Stimulated activated naive B cell treated with anti-CD40 and anti-IgM and Interleukin-4, amounts not matched to agents 10 μg/mL and 1 μg/mL and 100 μg/mL, for 72 hours (primary cell): ENCODE data around the gene OXNAD1.
A peak's percentile ranks its signal among the peaks of the same experiment; 100 is the strongest.

ENCODE experiments used
- ATAC-seq, 2 donors: fragments of 150-1000 bp; cut with Tn5 transposase; replicated peaks; 2 replicates each; pipeline ENCODE4 v1.10.0; 2021; ENCODE audit warnings: moderate library complexity in 1 of 2
- DNase-seq: peaks from one replicate; pipeline ENCODE4 v3.0.0; 2021
- H3K27ac Mint-ChIP-seq: one replicate; pipeline ENCODE4 v1.8.0; 2022; ENCODE audit warnings: mild to moderate bottlenecking, mixed read lengths
- H3K27me3 Mint-ChIP-seq, 2 donors: one replicate each; pipeline ENCODE4 v1.8.0; 2022; ENCODE audit warnings: mixed read lengths in 2 of 2
- H3K36me3 Mint-ChIP-seq, 2 donors: one replicate each; pipeline ENCODE4 v1.8.0; 2022; ENCODE audit warnings: mixed read lengths in 2 of 2, mild to moderate bottlenecking in 1 of 2
- H3K4me1 Mint-ChIP-seq, 2 donors: one replicate each; pipeline ENCODE4 v1.8.0; 2022; ENCODE audit warnings: mixed read lengths in 2 of 2, mild to moderate bottlenecking in 1 of 2
- H3K4me3 Mint-ChIP-seq, 2 donors: one replicate each; pipeline ENCODE4 v1.8.0; 2022; ENCODE audit warnings: mild to moderate bottlenecking in 2 of 2, mixed read lengths in 2 of 2, moderate library complexity in 1 of 2
- H3K9me3 Mint-ChIP-seq, 2 donors: one replicate each; pipeline ENCODE4 v1.8.0; 2022; ENCODE audit warnings: mixed read lengths in 2 of 2, mild to moderate bottlenecking in 1 of 2

OXNAD1 gene

DNA sequence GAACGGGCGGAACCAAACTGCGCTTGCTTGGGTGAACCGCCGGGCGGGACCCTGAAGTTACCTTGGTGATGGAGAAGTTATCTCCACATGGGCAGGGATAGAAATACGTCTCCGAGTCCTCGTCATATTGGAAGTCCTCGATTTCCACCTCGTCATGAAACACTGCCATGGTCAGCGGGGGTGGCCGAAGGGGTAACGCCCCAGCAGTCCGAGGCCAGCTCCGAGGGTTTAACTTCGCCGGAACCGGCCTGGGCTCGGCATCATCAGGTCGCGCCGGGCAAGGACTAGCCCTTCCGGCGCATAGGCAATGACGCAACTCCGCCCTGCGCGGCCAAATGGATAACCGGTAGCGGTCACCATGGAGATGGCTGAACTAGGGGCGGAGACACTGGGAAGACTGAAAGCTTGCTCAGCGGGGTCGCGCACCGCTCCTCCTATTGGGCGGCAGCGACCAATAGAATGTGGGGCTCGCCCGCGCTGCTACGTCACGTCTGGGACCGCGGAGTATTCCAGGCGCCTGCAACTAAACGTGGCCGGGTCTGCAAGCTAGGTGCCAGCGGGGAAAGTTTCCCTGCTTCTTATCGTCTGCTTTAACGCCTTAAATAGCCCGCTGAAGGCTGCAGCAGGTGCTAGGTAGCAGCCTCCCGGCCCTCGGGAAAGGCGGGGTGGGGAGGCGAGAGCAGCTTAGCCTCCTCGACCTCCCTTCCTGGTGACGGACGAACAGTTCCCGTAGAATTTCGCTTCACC, at the start of gene OXNAD1, which contains the start of gene DPH3:
Gene OXNAD1 (plus strand): TSS at position 505 of the 747 bp plus-strand sequence. CDS start 5,741 bp downstream, outside the sequence.
Gene DPH3 (minus strand): TSS at position 236 of the 747 bp plus-strand sequence. CDS start 67 bp downstream, at position 169.
- ATAC-seq (peak; percentile 98 to 99), DNase-seq (peak; percentile 99)
- Mint-ChIP-seq H3K9me3 (no peaks in the 10 kb centered on the region), H3K27ac (peak within 1 kb of the TSS; percentile 99), H3K36me3 (peaks cover 5 to 12% of the 10 kb centered on the region in 2 donors), H3K4me1 (peaks cover 12 to 28% of the 10 kb centered on the region in 2 donors), H3K4me3 (peak within 1 kb of the TSS; percentile 96 to 97), H3K27me3 (no peaks in the 10 kb centered on the region)

DNA sequence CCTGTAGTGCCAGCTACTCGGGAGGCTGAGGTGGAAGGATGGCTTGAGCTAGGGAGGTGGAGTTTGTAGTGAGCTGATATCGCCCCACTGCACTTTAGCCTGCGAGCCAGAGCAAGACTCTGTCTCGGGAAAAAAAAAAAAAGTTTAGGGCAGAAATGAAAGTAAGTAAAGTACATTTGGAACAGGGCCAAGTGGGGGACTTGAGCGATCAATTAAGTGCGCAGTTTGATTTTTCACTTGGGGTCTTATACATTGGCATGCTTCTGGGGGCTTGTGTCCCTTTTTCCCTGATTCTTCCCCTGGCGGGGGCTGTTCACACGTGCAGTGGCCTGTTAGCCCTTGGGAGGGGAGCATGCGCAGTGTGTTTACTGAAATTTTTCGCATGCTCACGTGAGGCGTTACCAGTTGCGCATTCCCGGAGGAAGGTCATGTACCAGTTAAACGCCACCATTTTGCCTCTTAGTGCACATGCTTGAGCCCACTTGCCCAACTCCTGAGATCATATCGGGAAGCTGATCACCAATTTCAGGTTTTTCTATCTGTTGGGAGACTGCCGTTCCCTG, 48.6 kb upstream of the OXNAD1 start:
- Mint-ChIP-seq H3K4me3 (no peak overlapping the region), H3K4me1 (peaks cover 0 to 2% of the 10 kb centered on the region in 2 donors), H3K36me3 (no peaks in the 10 kb centered on the region), H3K9me3 (peaks cover 0 to 1% of the 10 kb centered on the region in 2 donors), H3K27ac (no peak overlapping the region), H3K27me3 (peaks cover 0 to 3% of the 10 kb centered on the region in 2 donors)
- DNase-seq (no peak), ATAC-seq (no peak)

- H3K27ac Mint-ChIP-seq: no peak overlapping the region
- peaks cover 0 to 3% of the 10 kb centered on the region in 2 donors for H3K9me3 Mint-ChIP-seq
- peaks cover 2 to 5% of the 10 kb centered on the region in 2 donors for H3K4me1 Mint-ChIP-seq
- H3K4me3 Mint-ChIP-seq: no peak overlapping the region
- ATAC-seq: no peak
- H3K27me3 Mint-ChIP-seq: no peaks in the 10 kb centered on the region
- no peak for DNase-seq
- no peaks in the 10 kb centered on the region for H3K36me3 Mint-ChIP-seq
Observed at GRCh38 chr3:16219777-16220176, 45.2 kb upstream of the OXNAD1 start.

GRCh38 chr3:16221990-16222389, 43.0 kb upstream of the OXNAD1 start:
- Mint-ChIP-seq H3K4me3 (no peak overlapping the region), H3K27me3 (no peaks in the 10 kb centered on the region), H3K36me3 (peaks cover 0 to 3% of the 10 kb centered on the region in 2 donors), H3K4me1 (peaks cover 2 to 5% of the 10 kb centered on the region in 2 donors), H3K27ac (peak overlapping the region; percentile 1), H3K9me3 (peaks cover 6% of the 10 kb centered on the region in 2 donors)
- ATAC-seq (no peak), DNase-seq (no peak)

DNA sequence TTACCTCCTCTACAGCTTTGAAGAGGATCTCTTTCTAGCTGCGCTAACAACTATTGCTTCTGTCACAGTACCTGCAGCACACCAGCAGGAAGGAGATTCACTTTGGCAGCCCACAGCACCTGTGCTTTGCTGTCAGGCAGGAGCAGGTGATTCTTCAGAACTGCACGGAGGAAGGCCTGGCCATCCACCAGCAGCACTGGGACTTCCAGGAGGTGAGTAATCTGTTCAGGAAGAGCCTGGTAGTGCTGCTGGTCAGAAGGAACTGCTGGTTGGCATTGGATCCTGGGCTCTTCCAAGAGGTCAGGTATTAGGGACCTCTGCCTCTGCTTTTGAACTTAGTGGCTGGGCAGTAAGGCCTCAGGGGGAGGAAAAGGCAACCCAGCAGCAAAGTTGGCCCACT, 42.5 kb upstream of the OXNAD1 start:
- Mint-ChIP-seq H3K27me3 (no peaks in the 10 kb centered on the region), H3K27ac (no peak overlapping the region), H3K4me1 (peaks cover 2 to 5% of the 10 kb centered on the region in 2 donors), H3K4me3 (no peak overlapping the region), H3K9me3 (peaks cover 6% of the 10 kb centered on the region in 2 donors), H3K36me3 (peaks cover 0 to 3% of the 10 kb centered on the region in 2 donors)
- ATAC-seq (no peak), DNase-seq (no peak)

DNA sequence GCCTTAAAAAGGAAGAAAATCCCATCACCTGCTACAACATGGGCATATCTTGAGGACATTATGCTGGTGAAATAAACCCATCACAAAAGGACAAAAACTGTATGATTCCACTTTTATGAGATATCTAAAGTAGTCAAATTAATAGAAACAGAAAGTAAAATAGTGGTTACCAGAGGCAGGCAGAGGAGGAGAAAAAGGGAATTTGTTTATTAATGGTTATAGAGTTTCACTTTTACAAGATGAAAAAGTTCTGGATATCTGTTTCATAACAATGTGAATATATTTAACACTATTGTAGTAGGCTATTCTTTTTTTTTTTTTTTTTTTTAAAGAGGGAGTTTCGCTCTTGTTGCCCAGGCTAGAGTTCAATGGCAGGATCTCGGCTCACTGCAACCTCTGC, 40.7 kb upstream of the OXNAD1 start:
- Mint-ChIP-seq H3K27me3 (peaks cover 0 to 3% of the 10 kb centered on the region in 2 donors), H3K27ac (no peak overlapping the region), H3K9me3 (peaks cover 6% of the 10 kb centered on the region in 2 donors), H3K4me1 (peaks cover 2 to 5% of the 10 kb centered on the region in 2 donors), H3K4me3 (no peak overlapping the region), H3K36me3 (peaks cover 0 to 3% of the 10 kb centered on the region in 2 donors)
- DNase-seq (no peak), ATAC-seq (no peak)

- peaks cover 6% of the 10 kb centered on the region in 2 donors for H3K9me3 Mint-ChIP-seq
- peaks cover 0 to 8% of the 10 kb centered on the region in 2 donors for H3K27me3 Mint-ChIP-seq
- no peak for ATAC-seq
- H3K4me1 Mint-ChIP-seq: peaks cover 0 to 5% of the 10 kb centered on the region in 2 donors
- no peak overlapping the region for H3K27ac Mint-ChIP-seq
- H3K4me3 Mint-ChIP-seq: no peak overlapping the region
- peaks cover 0 to 3% of the 10 kb centered on the region in 2 donors for H3K36me3 Mint-ChIP-seq
- no peak for DNase-seq
Observed at GRCh38 chr3:16227566-16227965, 37.4 kb upstream of the OXNAD1 start.

- H3K27ac Mint-ChIP-seq: no peak overlapping the region
- H3K4me1 Mint-ChIP-seq: no peaks in the 10 kb centered on the region
- peaks cover 7 to 19% of the 10 kb centered on the region in 2 donors for H3K27me3 Mint-ChIP-seq
- peaks cover 0 to 3% of the 10 kb centered on the region in 2 donors for H3K36me3 Mint-ChIP-seq
- no peak for DNase-seq
- H3K9me3 Mint-ChIP-seq: peaks cover 6% of the 10 kb centered on the region in 2 donors
- no peak overlapping the region for H3K4me3 Mint-ChIP-seq
- no peak for ATAC-seq
Observed at GRCh38 chr3:16229681-16230080, 35.3 kb upstream of the OXNAD1 start.

DNA sequence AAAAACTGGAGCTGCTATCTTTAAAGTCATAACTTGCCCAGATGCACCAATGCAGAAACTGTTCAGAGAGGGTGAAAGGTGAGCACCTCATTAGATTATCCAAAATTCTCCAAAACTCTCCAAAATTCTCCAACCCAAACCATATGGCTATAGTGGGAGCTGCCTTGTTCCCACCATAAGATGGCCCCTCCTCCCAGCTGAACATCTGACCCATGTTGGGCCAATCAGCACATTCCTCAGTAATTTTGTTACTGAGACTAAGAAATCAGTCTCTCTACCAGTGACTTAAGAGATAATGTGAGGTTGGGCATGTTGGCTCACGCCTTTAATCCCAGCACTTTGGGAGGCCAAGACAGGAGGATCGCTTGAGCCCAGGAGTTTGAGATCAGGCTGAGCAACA, 33.0 kb upstream of the OXNAD1 start:
- H3K9me3 Mint-ChIP-seq: peaks cover 0 to 2% of the 10 kb centered on the region in 2 donors
- H3K27me3 Mint-ChIP-seq: peaks cover 7 to 19% of the 10 kb centered on the region in 2 donors
- H3K4me3 Mint-ChIP-seq: no peak overlapping the region
- H3K27ac Mint-ChIP-seq: no peak overlapping the region
- ATAC-seq (no peak), DNase-seq (no peak)
- no peaks in the 10 kb centered on the region for H3K36me3 Mint-ChIP-seq
- no peaks in the 10 kb centered on the region for H3K4me1 Mint-ChIP-seq

DNA sequence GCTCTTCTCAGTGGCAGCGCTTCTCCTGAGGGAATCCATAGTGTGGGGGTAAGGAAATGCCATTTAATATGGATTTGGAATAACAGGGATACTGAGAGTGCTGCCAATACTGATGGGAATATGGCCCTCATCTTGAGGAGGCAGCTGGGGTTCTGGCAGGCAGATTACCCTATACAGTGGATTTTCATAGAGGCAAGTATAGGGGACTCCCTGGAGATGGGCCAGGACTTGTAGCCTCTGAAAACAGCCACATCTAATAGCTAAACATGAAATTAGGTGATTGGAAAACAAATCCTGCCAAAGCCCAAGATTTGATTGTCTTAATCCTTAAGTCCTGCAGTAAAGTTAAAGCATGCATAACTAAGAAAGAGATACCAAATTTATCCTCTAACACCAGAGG, 31.2 kb upstream of the OXNAD1 start:
- Mint-ChIP-seq H3K9me3 (peaks cover 0 to 2% of the 10 kb centered on the region in 2 donors), H3K36me3 (no peaks in the 10 kb centered on the region), H3K4me3 (no peak overlapping the region), H3K4me1 (no peaks in the 10 kb centered on the region), H3K27me3 (peaks cover 7 to 16% of the 10 kb centered on the region in 2 donors), H3K27ac (no peak overlapping the region)
- ATAC-seq (no peak), DNase-seq (no peak)

GRCh38 chr3:16234281-16234680, 30.7 kb upstream of the OXNAD1 start:
- DNase-seq (no peak), ATAC-seq (no peak)
- no peaks in the 10 kb centered on the region for H3K4me1 Mint-ChIP-seq
- no peaks in the 10 kb centered on the region for H3K36me3 Mint-ChIP-seq
- peaks cover 0 to 2% of the 10 kb centered on the region in 2 donors for H3K9me3 Mint-ChIP-seq
- no peak overlapping the region for H3K27ac Mint-ChIP-seq
- no peak overlapping the region for H3K4me3 Mint-ChIP-seq
- peaks cover 7 to 16% of the 10 kb centered on the region in 2 donors for H3K27me3 Mint-ChIP-seq

DNA sequence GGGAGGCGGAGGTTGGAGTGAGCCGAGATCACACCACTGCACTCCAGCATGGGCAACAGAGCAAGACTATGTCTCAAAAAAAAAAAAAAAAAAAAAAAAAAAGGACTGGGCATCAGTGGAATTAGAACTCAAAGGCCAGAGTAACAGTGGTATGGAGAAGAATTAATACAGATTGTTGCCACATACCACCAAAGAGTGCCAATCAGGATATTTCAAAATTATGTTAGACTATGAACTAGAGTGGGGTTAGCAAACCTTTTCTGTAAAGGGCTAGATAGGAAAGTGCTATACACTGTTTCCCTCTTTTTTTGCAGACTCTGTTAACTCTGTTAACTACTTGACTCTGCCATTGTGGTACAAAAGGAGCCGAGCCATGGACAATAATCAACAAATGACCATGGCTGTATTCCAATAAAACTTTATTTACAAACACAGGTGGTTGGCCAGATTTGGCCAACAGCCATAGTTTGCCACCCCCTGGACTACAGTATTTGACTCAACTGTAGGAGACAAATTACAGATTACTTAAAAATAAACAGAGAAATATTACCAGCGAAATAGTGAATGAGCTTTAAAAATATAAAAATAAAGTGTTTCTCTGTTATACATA, 28.9 kb upstream of the OXNAD1 start:
- Mint-ChIP-seq H3K9me3 (no peaks in the 10 kb centered on the region), H3K27ac (no peak overlapping the region), H3K36me3 (no peaks in the 10 kb centered on the region), H3K4me3 (no peak overlapping the region), H3K4me1 (no peaks in the 10 kb centered on the region), H3K27me3 (peaks cover 7 to 16% of the 10 kb centered on the region in 2 donors)
- ATAC-seq: no peak
- DNase-seq: no peak

GRCh38 chr3:16236856-16237393, 28.1 kb upstream of the OXNAD1 start:
- Mint-ChIP-seq H3K9me3 (no peaks in the 10 kb centered on the region), H3K4me1 (no peaks in the 10 kb centered on the region), H3K27me3 (peaks cover 7 to 16% of the 10 kb centered on the region in 2 donors), H3K4me3 (no peak overlapping the region), H3K36me3 (no peaks in the 10 kb centered on the region), H3K27ac (no peak overlapping the region)
- DNase-seq: no peak
- ATAC-seq: no peak

DNA sequence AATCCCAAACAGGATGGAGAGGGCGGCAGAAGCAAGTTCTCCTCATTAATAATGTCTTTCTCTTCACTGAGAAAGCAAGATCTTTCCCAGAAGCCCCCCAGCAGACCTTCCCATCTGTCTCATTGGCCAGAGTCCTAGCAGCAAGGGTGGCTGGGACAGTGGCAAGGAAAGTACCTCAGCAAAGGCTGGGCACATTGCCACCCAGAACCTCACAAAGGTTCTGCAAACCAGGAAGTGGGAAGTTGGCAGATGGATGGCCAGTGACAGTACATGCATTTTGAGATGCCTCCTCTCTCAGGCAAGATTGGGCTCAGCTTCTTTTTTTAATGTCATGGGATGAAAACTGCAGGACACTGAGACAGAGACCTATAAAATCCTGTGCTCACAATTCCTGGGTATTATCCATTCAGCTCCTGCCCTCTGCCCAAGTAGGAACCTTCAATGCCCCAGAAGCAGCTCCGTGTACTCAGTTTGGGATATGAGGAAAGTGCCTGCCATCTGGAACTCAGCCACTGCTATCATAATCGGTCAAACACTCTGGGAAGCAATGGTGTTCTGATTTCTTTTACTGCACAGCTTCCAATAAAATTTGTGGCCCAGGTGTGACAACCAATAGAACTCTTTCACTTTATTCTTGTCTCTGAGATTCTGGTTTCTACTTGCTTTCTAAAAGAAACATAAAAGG, 25.8 kb upstream of the OXNAD1 start:
- Mint-ChIP-seq H3K9me3 (no peaks in the 10 kb centered on the region), H3K36me3 (no peaks in the 10 kb centered on the region), H3K27me3 (peaks cover 0 to 9% of the 10 kb centered on the region in 2 donors), H3K4me1 (no peaks in the 10 kb centered on the region), H3K4me3 (no peak overlapping the region), H3K27ac (no peak overlapping the region)
- ATAC-seq: no peak
- no peak for DNase-seq
